Raji (cell line): Measurements from ENCODE around the gene KAT7.

Experiments
- POLR2A ChIP-seq: IDR thresholded peaks from 2 replicates; pipeline ENCODE4 v1.6.1; 2011; ENCODE audit warnings: low read depth, low read length, control low read depth; ENCODE audit not compliant: insufficient read depth

Gene KAT7

GRCh38 chr17:49843774-49844350 lies 55.4 kb downstream of the KAT7 start:
- no peak for TF ChIP-seq POLR2A

- TF ChIP-seq POLR2A, result no peak
Measured at GRCh38 chr17:49845321-49845720, 56.8 kb downstream of the KAT7 start.

GRCh38 chr17:49846938-49847712 lies 58.6 kb downstream of the KAT7 start:
- no peak for TF ChIP-seq POLR2A

GRCh38 chr17:49848019-49848473 lies 59.6 kb downstream of the KAT7 start, which contains the start of gene TAC4:
Gene TAC4 (minus strand): TSS chr17:49848069. CDS start chr17:49848017, 52 bp downstream.
- TF ChIP-seq POLR2A, result no peak

- no peak for TF ChIP-seq POLR2A
Measured at GRCh38 chr17:49848739-49849138, 60.3 kb downstream of the KAT7 start.

- no peak for TF ChIP-seq POLR2A
Measured at GRCh38 chr17:49850218-49850610, 61.7 kb downstream of the KAT7 start.

- no peak for TF ChIP-seq POLR2A
Measured at GRCh38 chr17:49850772-49851386, 62.4 kb downstream of the KAT7 start.

GRCh38 chr17:49851387-49852291 lies 63.2 kb downstream of the KAT7 start:
- TF ChIP-seq POLR2A, result no peak

GRCh38 chr17:49853470-49854015 lies 65.1 kb downstream of the KAT7 start:
- TF ChIP-seq POLR2A, result no peak

- TF ChIP-seq POLR2A, result no peak
Measured at GRCh38 chr17:49854126-49854525, 65.6 kb downstream of the KAT7 start.

GRCh38 chr17:49858796-49859195 lies 70.3 kb downstream of the KAT7 start:
- no peak for TF ChIP-seq POLR2A

- no peak for TF ChIP-seq POLR2A
Measured at GRCh38 chr17:49859991-49860953, 71.8 kb downstream of the KAT7 start.

- TF ChIP-seq POLR2A, result no peak
Measured at GRCh38 chr17:49861150-49861884, 72.8 kb downstream of the KAT7 start.
